ENCODE results near the gene RAB11FIP5.

GRCh38 chr2:73059106-73059505 is 53.6 kb downstream of the RAB11FIP5 start:
- TF ChIP-seq ZFP3 (CRISPR knock-in tag; IDR thresholded peaks at IDR 0.05) (no peak), ISL1 (CRISPR knock-in tag; IDR thresholded peaks at IDR 0.05) (no peak), SNAI2 (CRISPR knock-in tag; IDR thresholded peaks at IDR 0.05) (no peak)
